Stimulated activated CD4-positive, alpha-beta T cell treated with anti-CD3 and anti-CD28 coated beads, Interleukin-15, amount 100 ng/mL, for 1 hour (primary cell): ENCODE measurements around the gene AMDHD2.
A peak's percentile ranks its signal among the peaks of the same experiment; 100 is the strongest.

ENCODE experiments used
- DNase-seq, 2 donors: peaks; one replicate each; pipeline ENCODE4 v3.0.0-alpha.2; 2020; ENCODE audit warnings: low read depth in 1 of 2, low spot score in 1 of 2

AMDHD2 gene

DNA sequence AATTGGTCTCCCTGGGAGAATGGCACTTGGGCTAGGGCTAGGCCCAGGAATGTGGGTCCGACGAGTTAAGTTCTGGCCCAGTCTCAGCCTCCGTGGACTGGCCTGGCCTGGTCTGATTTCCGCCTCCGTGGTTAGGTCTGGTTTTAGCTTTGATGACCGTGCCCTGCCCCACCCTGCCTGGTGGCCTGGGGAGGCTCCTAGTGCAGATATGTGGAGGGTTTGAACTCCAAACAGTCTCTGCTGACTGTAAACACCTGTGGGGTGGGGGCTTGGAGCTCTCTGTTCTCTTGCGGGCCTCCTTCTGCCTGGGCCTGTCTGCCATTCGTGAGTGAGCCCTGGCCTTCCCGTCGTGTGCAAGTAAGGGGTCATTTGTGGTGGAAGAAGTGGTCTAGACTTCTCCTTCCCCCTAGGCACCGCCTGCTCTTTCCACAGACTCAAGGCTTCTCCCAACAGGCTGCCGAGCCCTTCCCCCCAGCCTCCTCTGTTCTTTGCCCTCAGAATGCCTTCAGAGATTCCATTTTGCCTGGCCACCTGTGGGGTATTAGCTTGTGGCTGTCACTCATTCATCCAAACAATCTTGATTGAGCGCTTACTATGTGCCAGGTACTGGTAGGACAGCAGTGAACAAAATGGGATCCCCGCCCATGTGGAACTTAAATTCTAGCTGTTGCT lies 4.9 kb upstream of the AMDHD2 start:
- no peak for DNase-seq

DNA sequence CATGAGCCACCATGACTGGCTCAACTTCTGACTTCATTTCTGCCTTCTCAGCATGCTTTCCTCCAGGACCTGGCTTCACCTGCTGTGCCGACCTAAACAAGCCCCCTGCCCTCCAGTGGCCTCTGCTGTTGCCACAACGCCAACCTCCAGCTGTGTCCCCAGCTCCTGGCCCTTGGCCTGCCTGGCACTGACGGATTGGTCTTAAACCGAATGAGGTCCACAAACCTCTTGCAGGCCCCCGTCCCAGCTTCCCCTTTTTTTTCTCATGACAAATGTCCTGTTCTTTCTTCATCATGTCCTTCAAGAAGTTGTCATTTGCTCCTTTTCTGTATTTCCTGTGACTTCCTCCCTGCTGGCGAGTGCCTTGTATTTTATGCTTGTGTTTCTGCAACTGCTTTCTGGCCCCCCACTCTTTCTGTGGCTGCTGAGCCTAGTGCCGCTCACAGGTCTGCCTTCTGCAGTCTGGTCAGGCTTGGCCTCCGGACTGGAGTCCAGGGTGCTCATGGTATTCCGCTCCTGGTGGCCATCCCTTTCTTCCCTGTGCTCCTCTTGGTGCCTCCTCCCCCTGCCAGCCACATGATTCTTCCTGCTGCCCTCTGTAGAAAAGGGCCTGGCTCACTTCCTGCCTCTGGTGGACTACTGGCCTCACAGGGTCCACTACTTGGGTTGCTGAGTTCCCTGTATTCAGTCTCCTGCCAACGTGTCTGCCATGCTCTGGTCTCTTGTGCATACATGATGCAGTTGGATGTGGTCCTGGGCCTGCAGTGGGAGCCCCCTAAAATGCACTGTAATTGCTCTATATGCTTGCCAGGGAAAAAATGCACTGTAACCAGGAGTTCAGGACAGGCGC lies 3.6 kb upstream of the AMDHD2 start:
- no peak for DNase-seq

DNA sequence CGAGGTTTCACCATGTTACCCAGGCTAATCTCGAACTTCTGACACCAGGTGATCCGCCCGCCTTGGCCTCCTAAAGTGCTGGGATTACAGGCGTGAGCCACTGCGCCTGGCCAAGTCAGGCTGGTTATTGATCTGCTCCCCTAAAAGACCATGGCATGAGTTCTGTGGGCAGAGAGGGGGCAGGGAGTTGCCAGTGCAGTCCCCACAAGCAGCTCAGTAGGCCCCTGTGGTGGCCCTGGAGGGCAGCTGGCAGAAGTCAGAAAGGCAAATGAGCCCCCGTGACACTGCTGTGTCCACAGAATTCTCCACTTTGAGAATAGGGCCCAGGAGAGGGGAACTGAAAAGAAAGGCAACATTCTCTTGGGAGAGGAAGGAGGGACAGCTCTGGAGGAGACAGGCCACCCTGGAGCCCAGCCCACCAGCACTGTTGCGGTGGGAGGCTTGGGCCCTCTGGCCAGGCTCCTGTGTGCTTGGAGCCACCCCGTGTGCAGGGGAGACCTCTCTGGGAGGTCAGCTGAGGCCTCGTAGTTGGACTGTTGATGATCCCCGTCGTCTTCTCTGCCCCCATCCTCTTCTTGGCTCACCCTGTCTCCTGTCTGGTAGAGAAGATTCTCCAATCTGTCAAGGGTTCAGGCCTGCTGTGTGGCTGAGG lies 2.1 kb upstream of the AMDHD2 start:
- no peak for DNase-seq

DNA sequence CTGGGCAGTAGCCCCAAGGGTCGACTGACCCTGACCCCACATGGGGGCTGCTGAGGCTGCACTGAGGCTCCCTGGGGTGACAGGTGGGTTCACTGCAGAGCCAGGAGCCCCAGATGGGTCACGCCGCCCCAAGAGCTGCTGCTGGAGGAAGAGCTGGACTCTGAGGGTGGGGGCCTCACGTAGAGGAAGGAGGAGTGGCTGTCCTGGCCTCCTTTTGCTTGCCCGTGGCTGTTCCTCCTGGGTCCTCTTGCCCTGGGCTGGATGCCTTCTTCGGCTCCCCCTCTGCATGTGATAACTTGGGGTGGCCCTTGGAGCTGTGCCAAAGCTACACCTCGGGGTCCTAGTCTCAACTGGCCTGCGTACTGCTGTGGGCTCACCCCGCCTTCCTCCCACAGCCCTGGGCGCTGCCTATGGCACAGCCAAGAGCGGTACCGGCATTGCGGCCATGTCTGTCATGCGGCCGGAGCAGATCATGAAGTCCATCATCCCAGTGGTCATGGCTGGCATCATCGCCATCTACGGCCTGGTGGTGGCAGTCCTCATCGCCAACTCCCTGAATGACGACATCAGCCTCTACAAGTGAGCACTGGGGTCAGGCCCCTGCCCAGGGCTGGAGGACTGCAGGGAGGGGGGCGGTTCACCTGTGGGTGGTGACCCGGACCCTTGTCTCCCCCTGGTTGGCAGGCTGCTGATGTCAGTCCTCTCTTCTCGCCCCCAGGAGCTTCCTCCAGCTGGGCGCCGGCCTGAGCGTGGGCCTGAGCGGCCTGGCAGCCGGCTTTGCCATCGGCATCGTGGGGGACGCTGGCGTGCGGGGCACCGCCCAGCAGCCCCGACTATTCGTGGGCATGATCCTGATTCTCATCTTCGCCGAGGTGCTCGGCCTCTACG lies 1.1 kb upstream of the AMDHD2 start:
- DNase-seq = no peak

DNA sequence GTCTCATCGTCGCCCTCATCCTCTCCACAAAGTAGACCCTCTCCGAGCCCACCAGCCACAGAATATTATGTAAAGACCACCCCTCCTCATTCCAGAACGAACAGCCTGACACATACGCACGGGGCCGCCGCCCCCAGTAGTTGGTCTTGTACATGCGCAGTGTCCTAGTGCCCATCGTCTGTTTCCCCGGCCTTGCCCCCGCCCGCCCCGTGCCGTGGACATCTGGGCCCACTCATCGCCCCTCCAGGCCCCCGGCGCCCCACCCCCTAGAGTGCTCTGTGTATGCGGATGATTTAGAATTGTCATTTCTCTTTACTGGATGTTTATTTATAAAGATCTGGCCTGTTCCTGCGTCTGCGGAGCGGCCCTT lies 475 bp upstream of the AMDHD2 start:
- DNase-seq = no peak

DNA sequence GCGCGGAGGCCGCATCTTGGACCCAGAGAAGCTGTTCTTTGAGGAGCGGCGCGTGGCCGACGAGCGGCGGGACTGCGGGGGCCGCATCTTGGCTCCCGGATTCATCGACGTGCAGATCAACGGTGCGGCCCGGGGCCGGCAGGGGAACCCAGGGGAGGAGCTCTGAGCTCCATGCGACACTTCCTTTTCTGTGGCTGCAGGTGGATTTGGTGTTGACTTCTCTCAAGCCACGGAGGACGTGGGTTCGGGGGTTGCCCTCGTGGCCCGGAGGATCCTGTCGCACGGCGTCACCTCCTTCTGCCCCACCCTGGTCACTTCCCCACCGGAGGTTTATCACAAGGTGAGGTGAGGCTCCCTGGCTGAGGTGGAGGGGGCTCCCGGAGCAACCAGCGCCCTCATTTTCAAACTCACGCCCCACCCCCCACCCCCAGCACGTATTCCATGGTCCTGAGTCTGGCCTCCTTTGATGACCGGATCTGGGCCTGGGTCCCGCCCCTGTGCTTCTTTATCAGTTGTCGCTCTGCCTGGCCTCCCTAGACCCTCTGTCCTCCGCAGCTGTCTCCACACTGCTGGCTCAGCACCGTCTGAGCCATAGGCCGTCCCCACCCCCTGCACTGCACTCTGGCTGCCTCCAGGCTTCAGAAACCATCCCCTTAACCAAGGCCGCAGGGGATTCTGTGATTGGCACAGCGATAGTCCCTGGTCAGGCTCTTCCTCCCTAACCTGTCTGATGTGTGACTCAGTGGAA lies 787 bp downstream of the AMDHD2 start:
- DNase-seq = peak in 1 of 2 donors; percentile 35

DNA sequence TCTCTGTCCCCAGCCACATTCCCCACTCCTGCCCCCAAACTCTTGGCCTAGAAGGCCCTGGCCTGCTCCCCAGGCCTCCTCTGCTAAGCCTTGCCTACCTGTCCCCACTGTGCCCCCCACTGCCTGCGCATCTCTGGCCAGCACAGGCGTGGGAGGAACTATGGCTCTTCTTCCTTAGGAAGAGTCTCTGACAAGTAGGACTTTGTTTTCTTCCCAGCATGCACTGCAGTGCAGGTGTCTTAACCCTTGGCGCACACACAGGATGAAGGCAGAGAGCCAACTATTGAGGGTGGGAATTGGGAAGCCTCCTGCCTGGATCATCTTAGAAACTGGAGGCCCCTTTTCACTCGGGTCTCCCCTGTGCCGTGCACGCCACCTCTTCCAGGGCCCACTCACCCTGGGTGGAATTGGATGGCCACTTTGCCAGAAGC lies 3.6 kb downstream of the AMDHD2 start:
- DNase-seq = no peak

DNA sequence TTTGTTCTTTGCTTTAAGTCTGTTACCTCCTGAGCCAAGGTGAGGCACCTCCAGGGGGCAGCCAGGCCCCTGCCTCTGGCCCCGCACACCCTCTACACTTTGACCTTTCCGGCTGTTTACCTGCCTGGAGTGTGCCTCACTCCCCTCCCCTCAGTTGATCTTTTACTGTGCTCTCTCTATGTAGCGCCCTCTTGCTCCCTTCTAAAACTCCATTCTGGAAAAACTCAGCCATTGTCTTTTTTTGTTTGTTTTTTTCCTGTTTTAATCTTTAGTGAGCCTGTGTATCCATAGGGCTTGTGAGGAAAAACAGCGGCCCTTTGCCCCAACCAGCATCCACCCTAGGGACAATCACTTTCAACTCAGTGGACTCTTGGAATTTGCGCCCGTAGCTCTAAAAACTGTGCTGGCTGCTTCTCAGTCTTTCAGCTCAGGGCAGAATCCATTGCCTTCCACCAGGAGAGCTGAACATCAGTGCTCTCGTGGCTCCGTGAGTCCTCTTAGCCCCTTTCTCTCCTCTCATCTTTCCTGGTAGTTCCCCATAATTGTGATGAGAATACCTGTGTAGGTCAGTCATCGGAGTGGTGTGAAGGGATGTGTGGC lies 4.3 kb downstream of the AMDHD2 start:
- DNase-seq = no peak

DNA sequence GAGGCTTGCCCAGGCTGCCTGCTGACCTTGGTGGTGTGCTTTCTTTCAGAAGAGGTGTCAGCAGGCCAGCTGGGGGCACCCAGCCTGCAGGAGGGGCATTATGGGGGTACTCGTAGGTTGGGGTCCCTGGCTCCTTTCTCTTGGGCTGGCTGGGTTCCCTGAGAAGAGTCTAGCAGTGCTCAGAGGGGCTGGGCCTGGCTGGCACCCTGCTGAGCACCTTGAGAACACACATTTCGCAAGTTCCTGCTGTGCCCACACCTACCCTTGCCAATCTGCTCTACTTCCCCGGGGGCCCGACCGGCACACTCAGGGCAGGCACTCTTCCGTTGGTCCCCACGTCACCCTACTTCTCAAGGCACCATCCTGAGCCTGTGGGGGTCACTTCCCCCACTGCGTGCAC lies 6.0 kb downstream of the AMDHD2 start:
- no peak for DNase-seq

DNA sequence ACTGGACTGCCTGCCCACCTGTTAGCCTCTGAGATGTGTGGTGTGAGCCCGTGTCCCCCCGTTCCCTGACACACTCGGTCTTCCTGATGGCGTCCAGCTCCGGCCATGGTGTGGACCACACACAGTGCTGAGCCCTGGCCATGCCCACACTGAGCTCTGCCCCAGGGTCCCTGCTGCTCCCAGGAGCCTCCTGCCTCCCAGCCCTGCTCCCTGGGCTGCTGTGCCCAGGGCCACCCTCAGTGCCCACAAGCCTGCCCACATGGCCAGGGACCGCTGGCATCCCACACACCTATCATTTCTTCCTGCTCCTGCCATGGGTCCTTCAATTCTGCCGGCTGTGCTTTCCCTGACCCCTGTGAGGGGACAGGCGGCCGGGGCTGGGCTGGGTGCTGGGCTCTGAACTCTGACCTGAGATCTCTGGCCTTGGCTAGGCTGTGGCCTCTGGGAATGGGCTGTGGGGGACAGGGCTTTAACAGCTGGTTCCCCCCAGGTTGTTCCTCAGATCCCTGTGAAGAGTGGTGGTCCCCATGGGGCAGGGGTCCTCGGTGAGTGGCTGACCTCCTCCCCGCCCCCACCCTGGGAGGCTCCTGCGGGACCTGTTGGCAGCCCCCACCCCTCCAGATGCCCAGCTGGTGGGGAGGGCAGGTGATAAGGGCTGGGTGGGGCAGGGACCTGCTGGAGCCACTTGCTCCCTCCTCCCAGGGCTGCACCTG lies 7.1 kb downstream of the AMDHD2 start:
- no peak for DNase-seq

DNA sequence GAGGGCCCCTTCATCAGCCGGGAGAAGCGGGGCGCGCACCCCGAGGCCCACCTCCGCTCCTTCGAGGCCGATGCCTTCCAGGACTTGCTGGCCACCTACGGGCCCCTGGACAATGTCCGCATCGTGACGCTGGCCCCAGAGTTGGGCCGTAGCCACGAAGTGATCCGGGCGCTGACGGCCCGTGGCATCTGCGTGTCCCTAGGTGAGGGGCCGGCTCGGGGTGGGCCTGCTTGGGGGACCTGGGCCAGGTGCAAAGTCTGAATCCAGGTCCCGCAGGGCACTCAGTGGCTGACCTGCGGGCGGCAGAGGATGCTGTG lies 7.6 kb downstream of the AMDHD2 start:
- DNase-seq = no peak

DNA sequence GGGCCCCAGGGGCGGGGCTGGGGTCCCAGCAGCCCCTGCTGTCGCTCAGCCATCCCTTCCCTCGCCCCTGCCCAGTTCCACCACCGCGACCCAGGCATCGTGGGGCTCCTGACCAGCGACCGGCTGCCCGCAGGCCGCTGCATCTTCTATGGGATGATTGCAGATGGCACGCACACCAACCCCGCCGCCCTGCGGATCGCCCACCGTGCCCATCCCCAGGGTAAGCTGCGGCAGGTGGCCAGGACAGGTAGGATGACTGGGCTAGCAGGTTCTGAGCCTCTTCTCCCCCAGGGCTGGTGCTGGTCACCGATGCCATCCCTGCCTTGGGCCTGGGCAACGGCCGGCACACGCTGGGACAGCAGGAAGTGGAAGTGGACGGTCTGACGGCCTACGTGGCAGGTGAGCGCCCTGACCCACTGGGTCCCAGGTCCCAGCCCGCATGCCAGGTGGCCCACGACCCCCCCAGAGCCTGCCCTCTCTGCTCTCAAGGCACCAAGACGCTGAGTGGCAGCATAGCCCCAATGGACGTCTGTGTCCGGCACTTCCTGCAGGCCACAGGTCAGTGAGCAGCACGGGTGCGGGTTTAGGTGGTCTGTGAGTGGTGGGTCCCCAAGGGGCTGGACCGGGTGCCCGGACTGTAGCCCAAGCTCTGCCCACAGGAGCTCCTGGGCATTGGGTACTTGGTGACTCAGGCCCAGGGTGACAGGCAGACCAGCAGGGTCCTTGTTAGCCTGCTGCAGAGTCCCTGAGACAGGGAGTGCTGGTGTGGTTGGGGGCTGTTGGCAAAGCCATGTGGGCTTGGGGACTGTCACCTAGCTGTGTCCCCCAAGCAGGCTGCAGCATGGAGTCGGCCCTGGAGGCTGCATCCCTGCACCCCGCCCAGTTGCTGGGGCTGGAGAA lies 8.2 kb downstream of the AMDHD2 start:
- no peak for DNase-seq

DNA sequence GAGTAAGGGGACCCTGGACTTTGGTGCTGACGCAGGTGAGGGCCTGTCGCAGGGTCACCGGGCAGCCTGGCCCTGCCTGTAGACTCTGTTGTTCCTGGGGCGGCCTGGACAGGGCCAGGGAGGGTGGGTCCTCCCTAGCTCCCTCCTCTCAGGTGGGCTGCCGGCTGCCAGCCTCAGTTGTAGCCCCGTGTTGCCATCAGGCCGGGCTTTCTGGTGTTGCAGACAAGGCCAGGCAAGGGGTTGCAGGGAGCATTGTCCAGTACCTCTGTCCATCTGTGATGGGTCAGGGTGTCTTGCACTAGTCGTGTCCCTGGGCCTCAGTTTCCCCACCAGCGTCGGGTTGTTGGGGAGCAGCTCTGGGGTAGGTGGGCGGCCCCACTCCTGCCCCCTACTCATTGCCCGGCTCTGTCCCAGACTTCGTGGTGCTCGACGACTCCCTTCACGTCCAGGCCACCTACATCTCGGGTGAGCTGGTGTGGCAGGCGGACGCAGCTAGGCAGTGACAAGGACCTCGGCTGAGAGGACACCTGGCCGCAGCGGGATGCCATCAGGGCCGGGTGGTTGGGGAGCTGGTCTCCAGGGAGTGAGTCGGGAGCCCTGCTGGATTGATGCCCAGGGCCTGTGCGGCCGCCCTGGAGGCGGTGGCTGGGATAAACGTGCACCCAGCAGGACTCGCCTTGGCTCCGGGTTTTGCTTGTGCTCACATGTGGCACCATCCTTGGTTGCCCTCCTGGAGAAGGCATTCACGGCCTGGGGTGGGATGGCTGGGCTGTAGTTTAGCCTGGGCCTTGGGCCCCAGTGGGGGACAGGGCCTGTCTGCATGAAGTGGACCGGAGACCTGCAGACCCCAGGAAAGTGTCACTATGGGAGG lies 9.1 kb downstream of the AMDHD2 start:
- no peak for DNase-seq

DNA sequence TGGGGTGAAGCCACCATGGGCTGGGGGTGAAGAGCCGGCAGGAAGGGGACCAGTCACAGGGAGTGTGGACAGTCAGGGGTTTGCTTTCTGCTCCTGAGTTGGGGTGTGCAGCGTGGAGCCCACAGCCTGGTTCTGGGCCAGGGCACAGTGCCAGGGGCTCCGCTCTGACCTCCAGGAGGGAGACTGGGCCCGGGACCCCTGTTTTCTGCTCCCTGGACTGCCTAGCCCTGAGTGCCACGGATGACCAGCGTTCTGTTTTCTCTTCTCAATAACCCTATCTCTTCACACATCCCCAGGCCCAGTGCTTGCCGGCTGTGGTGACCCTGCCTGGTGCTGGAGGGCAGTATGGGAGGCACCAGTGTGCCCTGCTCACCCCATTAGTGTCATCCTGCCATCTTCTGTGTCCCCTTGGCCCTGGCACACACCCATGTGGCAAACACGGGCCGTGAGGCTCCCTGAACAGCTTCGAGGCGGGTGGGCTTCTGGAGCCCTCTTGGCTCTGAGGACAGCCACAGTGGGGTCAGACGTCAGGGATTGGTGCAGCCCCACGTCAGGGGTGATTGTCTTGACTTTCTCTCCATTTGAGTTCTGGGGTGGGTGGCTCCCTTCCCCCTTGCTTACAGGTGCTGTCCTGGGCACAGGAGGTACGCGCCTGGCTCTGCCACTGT lies 9.9 kb downstream of the AMDHD2 start:
- no peak for DNase-seq

DNA sequence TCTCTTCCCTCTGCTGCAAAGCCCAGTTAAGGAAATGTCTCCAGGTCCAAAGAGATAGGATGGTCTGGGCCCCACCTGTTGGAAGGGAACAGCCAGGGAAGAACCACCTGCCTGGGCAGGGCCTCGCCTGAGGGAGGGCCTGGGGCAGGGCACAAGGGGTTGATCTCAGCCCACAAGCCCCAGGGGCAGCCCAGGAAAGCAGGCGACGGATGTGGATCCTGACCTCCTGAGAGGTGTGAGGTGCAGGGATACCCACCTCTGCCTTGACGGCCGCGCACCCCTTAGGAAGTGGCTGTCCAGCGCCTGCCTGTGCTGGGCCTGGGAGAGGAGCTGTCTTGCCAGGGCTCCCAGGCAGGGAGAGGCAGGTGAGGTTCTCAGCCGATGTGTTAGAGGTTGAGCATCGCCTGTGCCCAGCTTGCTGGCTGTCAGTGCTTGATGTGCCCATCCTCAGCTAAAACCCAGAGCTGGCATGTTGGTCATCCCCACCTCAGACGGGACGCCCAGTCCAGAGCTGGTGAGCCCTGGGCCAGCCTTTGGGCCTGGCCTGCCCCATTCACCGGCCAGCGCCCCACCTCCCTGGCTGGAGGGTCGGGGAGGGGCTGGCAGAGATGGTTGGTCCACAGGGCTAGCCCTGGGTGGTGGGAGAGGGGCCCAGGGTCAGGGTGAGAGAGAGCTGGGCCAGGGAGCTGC lies 10.6 kb downstream of the AMDHD2 start:
- DNase-seq = no peak

DNA sequence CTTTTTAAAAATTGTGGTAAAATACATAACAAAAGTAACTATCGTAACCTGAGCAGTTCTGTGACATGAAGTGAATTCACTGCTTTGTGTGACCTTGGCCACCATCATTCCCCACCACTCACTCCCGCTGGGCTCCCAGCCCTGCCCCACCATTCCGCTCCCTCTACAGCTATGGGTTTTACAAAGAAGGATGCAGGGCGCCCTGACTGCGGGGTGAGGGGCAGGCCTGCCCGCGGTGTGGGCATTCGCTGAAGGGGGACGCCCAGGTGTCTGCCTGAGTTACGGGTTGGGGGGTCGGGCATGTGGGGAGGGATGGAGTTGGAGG lies 11.2 kb downstream of the AMDHD2 start, which contains the start of gene CEMP1:
TSS of gene CEMP1 (minus strand) at position 38 of the 325 bp plus-strand sequence. CDS start 335 bp downstream, outside the sequence.
- DNase-seq = no peak
